GM21576 (cell line): ENCODE measurements around the gene MAD1L1.

ENCODE experiments used
- ATAC-seq: cut with Tn5 transposase; IDR thresholded peaks from one replicate; pipeline ENCODE4 v1.9.1; 2021; ENCODE audit warnings: mild to moderate bottlenecking, moderate library complexity; ENCODE audit not compliant: unreplicated experiment

MAD1L1 gene

GRCh38 chr7:1909476-1909875 lies 323.3 kb downstream of the MAD1L1 start:
- ATAC-seq: no peak

GRCh38 chr7:1908823-1909420 lies 323.8 kb downstream of the MAD1L1 start:
- no peak for ATAC-seq

- no peak for ATAC-seq
Observed at GRCh38 chr7:1907751-1908365, 324.9 kb downstream of the MAD1L1 start.

- no peak for ATAC-seq
Observed at GRCh38 chr7:1906988-1907745, 325.6 kb downstream of the MAD1L1 start.

GRCh38 chr7:1906087-1906830 lies 326.5 kb downstream of the MAD1L1 start:
- no peak for ATAC-seq

- no peak for ATAC-seq
Observed at GRCh38 chr7:1902231-1902855, 330.4 kb downstream of the MAD1L1 start.

- ATAC-seq: no peak
Observed at GRCh38 chr7:1901431-1902210, 331.1 kb downstream of the MAD1L1 start.

GRCh38 chr7:1900847-1901246 lies 331.9 kb downstream of the MAD1L1 start:
- ATAC-seq: no peak

GRCh38 chr7:1899951-1900762 lies 332.6 kb downstream of the MAD1L1 start:
- ATAC-seq: no peak

GRCh38 chr7:1899196-1899595 lies 333.5 kb downstream of the MAD1L1 start:
- no peak for ATAC-seq

GRCh38 chr7:1898628-1899185 lies 334.0 kb downstream of the MAD1L1 start:
- no peak for ATAC-seq

GRCh38 chr7:1897861-1898627 lies 334.7 kb downstream of the MAD1L1 start:
- ATAC-seq: no peak

- ATAC-seq: no peak
Observed at GRCh38 chr7:1897076-1897860, 335.5 kb downstream of the MAD1L1 start.

- no peak for ATAC-seq
Observed at GRCh38 chr7:1895664-1896515, 336.9 kb downstream of the MAD1L1 start.

GRCh38 chr7:1894906-1895663 lies 337.7 kb downstream of the MAD1L1 start:
- ATAC-seq: no peak

- no peak for ATAC-seq
Observed at GRCh38 chr7:1894313-1894900, 338.3 kb downstream of the MAD1L1 start.
